ENCODE data around the gene CPSF3. TPM values are rescaled to one million over a fixed set of nuclear protein-coding genes. Genes with fewer than 3 reads are reported as not detected.

The CPSF3 gene
- total RNA-seq, 2 donors from 2014 or later: 75.0 to 85.2 TPM

DNA sequence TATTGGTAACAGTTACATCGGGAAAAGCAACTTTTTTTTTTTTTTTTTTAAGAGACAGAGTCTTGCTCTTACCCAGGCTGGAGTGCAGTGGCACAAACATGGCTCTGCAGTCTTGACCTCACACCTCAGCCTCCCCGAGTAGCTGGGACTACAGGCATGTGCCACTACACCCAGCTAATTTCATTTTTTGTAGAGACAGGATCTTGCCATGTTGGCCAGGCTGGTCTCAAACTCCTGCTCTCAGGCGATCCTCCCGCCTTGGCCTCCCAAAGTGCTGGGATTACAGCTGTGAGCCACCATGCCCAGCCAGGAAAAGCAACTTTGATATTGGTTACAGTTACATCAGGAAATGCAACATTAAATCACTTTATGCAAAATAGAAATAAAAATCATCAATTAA lies 4.7 kb upstream of the CPSF3 start:
- Histone ChIP-seq H3K27ac (ENCODE audit: low read depth, low read length) (no peak overlapping the region), H3K9me3 (ENCODE audit: control insufficient read depth, low read length) (no peaks in the 10 kb centered on the region), H3K27me3 (ENCODE audit: control insufficient read depth, insufficient read depth, low read length, poor library complexity, severe bottlenecking) (no peaks in the 10 kb centered on the region), H3K4me1 (ENCODE audit: control insufficient read depth, insufficient read depth, low read length) (peaks cover 8% of the 10 kb centered on the region), H3K4me3 (ENCODE audit: low read length) (no peak overlapping the region), H3K9ac (ENCODE audit: extremely low read depth, low read length, poor library complexity, severe bottlenecking) (no peak overlapping the region), H3K36me3 (ENCODE audit: control insufficient read depth, insufficient read depth, low read length) (peaks cover 11% of the 10 kb centered on the region)
- Mint-ChIP-seq H3K4me1 (peaks cover 13% of the 10 kb centered on the region), H3K27ac (no peak overlapping the region), H3K4me3 (no peak overlapping the region), H3K9me3 (no peaks in the 10 kb centered on the region), H3K27me3 (ENCODE audit: insufficient read depth) (peaks cover 10% of the 10 kb centered on the region), H3K36me3 (ENCODE audit: low read depth) (no peaks in the 10 kb centered on the region)
- TF ChIP-seq, protein P1, sequence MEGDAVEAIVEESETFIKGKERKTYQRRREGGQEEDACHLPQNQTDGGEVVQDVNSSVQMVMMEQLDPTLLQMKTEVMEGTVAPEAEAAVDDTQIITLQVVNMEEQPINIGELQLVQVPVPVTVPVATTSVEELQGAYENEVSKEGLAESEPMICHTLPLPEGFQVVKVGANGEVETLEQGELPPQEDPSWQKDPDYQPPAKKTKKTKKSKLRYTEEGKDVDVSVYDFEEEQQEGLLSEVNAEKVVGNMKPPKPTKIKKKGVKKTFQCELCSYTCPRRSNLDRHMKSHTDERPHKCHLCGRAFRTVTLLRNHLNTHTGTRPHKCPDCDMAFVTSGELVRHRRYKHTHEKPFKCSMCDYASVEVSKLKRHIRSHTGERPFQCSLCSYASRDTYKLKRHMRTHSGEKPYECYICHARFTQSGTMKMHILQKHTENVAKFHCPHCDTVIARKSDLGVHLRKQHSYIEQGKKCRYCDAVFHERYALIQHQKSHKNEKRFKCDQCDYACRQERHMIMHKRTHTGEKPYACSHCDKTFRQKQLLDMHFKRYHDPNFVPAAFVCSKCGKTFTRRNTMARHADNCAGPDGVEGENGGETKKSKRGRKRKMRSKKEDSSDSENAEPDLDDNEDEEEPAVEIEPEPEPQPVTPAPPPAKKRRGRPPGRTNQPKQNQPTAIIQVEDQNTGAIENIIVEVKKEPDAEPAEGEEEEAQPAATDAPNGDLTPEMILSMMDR (conservative IDR thresholded peaks at IDR 0.05): no peak
- WGBS, 2 experiments (ENCODE audit: insufficient coverage in 1 of 2, insufficient read length in 1 of 2): 93 to 97% methylated on average over 4 of the region's 4 CpGs
- DNase-seq: no peak

GRCh38 chr2:9419541-9419940 lies 3.9 kb upstream of the CPSF3 start:
- Mint-ChIP-seq H3K27ac (no peak overlapping the region), H3K4me1 (peaks cover 13% of the 10 kb centered on the region), H3K9me3 (no peaks in the 10 kb centered on the region), H3K36me3 (ENCODE audit: low read depth) (no peaks in the 10 kb centered on the region), H3K27me3 (ENCODE audit: insufficient read depth) (peaks cover 10% of the 10 kb centered on the region), H3K4me3 (no peak overlapping the region)
- no peak for DNase-seq
- Histone ChIP-seq H3K27me3 (ENCODE audit: control insufficient read depth, insufficient read depth, low read length, poor library complexity, severe bottlenecking) (no peaks in the 10 kb centered on the region), H3K27ac (ENCODE audit: low read depth, low read length) (no peak overlapping the region), H3K4me3 (ENCODE audit: low read length) (no peak overlapping the region), H3K9ac (ENCODE audit: extremely low read depth, low read length, poor library complexity, severe bottlenecking) (no peak overlapping the region), H3K4me1 (ENCODE audit: control insufficient read depth, insufficient read depth, low read length) (peaks cover 9% of the 10 kb centered on the region), H3K36me3 (ENCODE audit: control insufficient read depth, insufficient read depth, low read length) (peaks cover 11% of the 10 kb centered on the region), H3K9me3 (ENCODE audit: control insufficient read depth, low read length) (no peaks in the 10 kb centered on the region)
- TF ChIP-seq, protein P1 (conservative IDR thresholded peaks at IDR 0.05): no peak
- WGBS, 2 experiments (ENCODE audit: insufficient coverage in 1 of 2, insufficient read length in 1 of 2): 84 to 100% methylated on average over 2 to 3 of the region's 3 CpGs

- Histone ChIP-seq H3K4me3 (ENCODE audit: low read length) (no peak overlapping the region), H3K27ac (ENCODE audit: low read depth, low read length) (no peak overlapping the region), H3K27me3 (ENCODE audit: control insufficient read depth, insufficient read depth, low read length, poor library complexity, severe bottlenecking) (no peaks in the 10 kb centered on the region), H3K9me3 (ENCODE audit: control insufficient read depth, low read length) (no peaks in the 10 kb centered on the region), H3K36me3 (ENCODE audit: control insufficient read depth, insufficient read depth, low read length) (peaks cover 11% of the 10 kb centered on the region), H3K4me1 (ENCODE audit: control insufficient read depth, insufficient read depth, low read length) (peaks cover 13% of the 10 kb centered on the region), H3K9ac (ENCODE audit: extremely low read depth, low read length, poor library complexity, severe bottlenecking) (no peak overlapping the region)
- Mint-ChIP-seq H3K36me3 (ENCODE audit: low read depth) (no peaks in the 10 kb centered on the region), H3K4me1 (peaks cover 13% of the 10 kb centered on the region), H3K27ac (no peak overlapping the region), H3K27me3 (ENCODE audit: insufficient read depth) (peaks cover 10% of the 10 kb centered on the region), H3K4me3 (no peak overlapping the region), H3K9me3 (no peaks in the 10 kb centered on the region)
- no peak for DNase-seq
- 94 to 96% methylated on average over 10 of the region's 10 CpGs for WGBS, 2 experiments (ENCODE audit: insufficient coverage in 1 of 2, insufficient read length in 1 of 2)
- TF ChIP-seq, protein P1 (conservative IDR thresholded peaks at IDR 0.05): no peak
Observed at GRCh38 chr2:9420495-9420894, 3.0 kb upstream of the CPSF3 start.

All from endodermal cell (in vitro differentiated cells).